Keratinocyte (primary cell): ENCODE results near the gene SAMD11. TPM values are rescaled to one million over a fixed set of nuclear protein-coding genes. Genes with fewer than 3 reads are reported as not detected.

Experiments
- DNase-seq: peaks from one replicate; pipeline ENCODE4 v3.0.0-alpha.2; 2011; ENCODE audit warnings: low read depth, missing footprints, low spot score
- FAIRE-seq: peaks from 2 replicates; lab custom pipeline; 2011; peaks lifted over from hg19 to GRCh38; lab: Jason Lieb, UNC
- H2AFZ ChIP-seq: 2 replicates; pipeline ENCODE4 v1.6.0; 2012; ENCODE audit warnings: low read length, control low read depth, inconsistent platforms; ENCODE audit not compliant: control insufficient read depth
- H3K27ac ChIP-seq: 2 replicates; pipeline ENCODE4 v1.5.1; 2011; ENCODE audit warnings: low read length; ENCODE audit not compliant: control insufficient read depth, insufficient read depth
- H3K27me3 ChIP-seq: 3 replicates; pipeline ENCODE4 v1.6.0; 2011; ENCODE audit warnings: low read length; ENCODE audit not compliant: control insufficient read depth, insufficient read depth; ENCODE audit errors: extremely low read depth
- H3K36me3 ChIP-seq, 2 experiments: 2 replicates in 1 of 2; 3 replicates in 1 of 2; pipeline ENCODE4 v1.5.1; 2011; ENCODE audit warnings: low read length in 2 of 2, mild to moderate bottlenecking in 1 of 2; ENCODE audit not compliant: control insufficient read depth in 2 of 2, insufficient read depth in 2 of 2; ENCODE audit errors: extremely low read depth in 1 of 2
- H3K4me1 ChIP-seq: 3 replicates; pipeline ENCODE4 v1.5.1; 2011; ENCODE audit warnings: low read length; ENCODE audit not compliant: control insufficient read depth, insufficient read depth; ENCODE audit errors: extremely low read depth
- H3K4me2 ChIP-seq: 3 replicates; pipeline ENCODE4 v1.6.0; 2011; ENCODE audit warnings: low read depth, low read length; ENCODE audit not compliant: control insufficient read depth, insufficient read depth; ENCODE audit errors: extremely low read depth
- H3K4me3 ChIP-seq, 3 experiments: fragments of 200-600 bp in 1 of 3; sonication (generic) in 1 of 3; 2 replicates in 2 of 3; 3 replicates in 1 of 3; pipeline ENCODE4 v1.5.1; 2011 to 2016; ENCODE audit warnings: low read length in 3 of 3, mild to moderate bottlenecking in 3 of 3, control low read depth in 2 of 3, inconsistent platforms in 1 of 3, low read depth in 1 of 3, mixed read lengths in 1 of 3, mixed run types in 1 of 3, moderate library complexity in 1 of 3; ENCODE audit not compliant: control insufficient read depth in 2 of 3, insufficient read depth in 2 of 3; ENCODE audit errors: extremely low read depth in 1 of 3
- H3K79me2 ChIP-seq: 2 replicates; pipeline ENCODE4 v1.6.0; 2012; ENCODE audit warnings: low read length; ENCODE audit not compliant: control insufficient read depth, insufficient read depth
- H3K9ac ChIP-seq: 3 replicates; pipeline ENCODE4 v1.6.0; 2011; ENCODE audit warnings: low read length; ENCODE audit not compliant: control insufficient read depth, insufficient read depth; ENCODE audit errors: extremely low read depth
- H3K9me1 ChIP-seq: 3 replicates; pipeline ENCODE4 v1.6.0; 2011; ENCODE audit warnings: low read length; ENCODE audit not compliant: control insufficient read depth, insufficient read depth; ENCODE audit errors: extremely low read depth
- H3K9me3 ChIP-seq: 2 replicates; pipeline ENCODE4 v1.5.1; 2012; ENCODE audit warnings: low read depth, low read length; ENCODE audit not compliant: control insufficient read depth
- H4K20me1 ChIP-seq: 3 replicates; pipeline ENCODE4 v1.6.0; 2011; ENCODE audit warnings: low read length; ENCODE audit not compliant: control insufficient read depth, insufficient read depth; ENCODE audit errors: extremely low read depth
- EZH2 ChIP-seq: IDR thresholded peaks from one replicate; pipeline ENCODE4 v1.6.1; 2012; ENCODE audit warnings: inconsistent platforms, mild to moderate bottlenecking, low read length, moderate library complexity
- dilution Hi-C: fragments of 300-500 bp; cut with MboI; formaldehyde crosslinking; loops from one replicate; pipeline ENCODE4 v1.7.0; 2020; ENCODE audit warnings: low sequenced_read_pairs; ENCODE audit not compliant: extremely low pct_ligation_motif_present
- polyA plus RNA-seq, 5 experiments: library from polyadenylated mRNA; depleted of rRNA in 3 of 5; stranded (reverse) in 3 of 5; stranded (forward) in 1 of 5; unstranded in 1 of 5; fragments of >200 nt; gene quantifications; 1 replicate in 1 of 5; 2 replicates in 3 of 5; 3 replicates in 1 of 5; pipeline versions ENCODE4 v1.2.1 to v1.2.3, GENCODE V29; 2011 to 2012; ENCODE audit warnings: missing spikeins in 2 of 5, low read depth in 1 of 5, low replicate concordance in 1 of 5
- TF ChIP-seq, protein P1 (sequence below), 3 experiments: IDR thresholded peaks in 1 of 3; conservative IDR thresholded peaks in 1 of 3; optimal IDR thresholded peaks in 1 of 3; 2 replicates in 2 of 3; 3 replicates in 1 of 3; pipeline versions ENCODE3 to v1.5.1; 2011; ENCODE audit warnings: low read length in 3 of 3, mild to moderate bottlenecking in 3 of 3, moderate library complexity in 2 of 3, control low read depth in 1 of 3, inconsistent platforms in 1 of 3; ENCODE audit not compliant: insufficient read depth in 2 of 3; ENCODE audit errors: extremely low read depth in 1 of 3

SAMD11 gene
- polyA plus RNA-seq, 1 donor (not counting 4 experiments of a cell fraction or from before 2014, with no cell fraction given) = not detected

DNA sequence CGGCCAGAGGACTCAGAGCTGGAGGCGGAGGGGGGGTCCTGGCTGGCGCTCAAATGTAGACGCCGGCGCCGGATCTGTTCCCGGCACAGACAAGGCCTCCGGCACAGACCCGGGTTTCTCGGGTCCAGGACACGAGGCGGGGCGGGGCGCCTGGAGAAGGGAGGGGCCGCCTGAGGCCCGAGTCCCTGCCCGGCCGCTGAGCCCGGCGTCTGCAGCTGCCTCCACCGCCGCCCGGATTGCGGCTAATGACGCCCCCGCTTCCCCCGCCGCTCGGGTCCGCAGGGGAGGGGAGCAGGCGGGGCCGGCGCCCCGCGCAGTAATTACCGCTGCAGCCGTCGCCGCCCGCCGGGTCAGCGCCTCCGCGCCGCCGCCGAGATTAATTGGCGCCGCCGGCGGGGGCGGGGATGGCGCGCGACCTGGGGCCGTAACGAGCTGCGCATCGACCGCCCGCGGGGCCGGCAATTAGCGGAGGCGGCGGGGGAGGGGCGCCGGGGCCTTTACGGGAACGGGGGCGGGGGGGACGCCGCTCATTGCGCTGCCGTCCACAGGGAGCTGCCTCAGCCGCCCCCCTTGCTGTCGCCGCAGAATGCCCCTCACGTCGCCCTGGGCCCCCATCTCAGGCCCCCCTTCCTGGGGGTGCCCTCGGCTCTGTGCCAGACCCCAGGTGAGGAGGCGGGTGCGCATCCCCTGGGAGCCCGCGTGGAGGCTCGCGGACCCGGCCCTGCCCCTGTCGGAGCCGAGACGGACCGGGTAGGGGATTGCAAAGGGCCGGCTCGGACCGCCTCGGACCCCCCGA lies 18.1 kb downstream of the SAMD11 start:
- Histone ChIP-seq H4K20me1 (no peaks in the 10 kb centered on the region), H3K9ac (no peak overlapping the region), H3K27ac (no peak overlapping the region), H3K9me3 (no peaks in the 10 kb centered on the region), H3K4me2 (peak overlapping the region; percentile 51), H3K4me1 (peaks cover 11% of the 10 kb centered on the region), H3K79me2 (no peaks in the 10 kb centered on the region), H3K4me3 (peak overlapping the region; percentile 3 to 32 (median 27)), H2AFZ (no peak overlapping the region), H3K9me1 (no peaks in the 10 kb centered on the region), H3K27me3 (peaks cover 56% of the 10 kb centered on the region), H3K36me3 (peaks cover 6 to 11% of the 10 kb centered on the region in 2 experiments)
- no peak for DNase-seq
- TF ChIP-seq, protein P1, sequence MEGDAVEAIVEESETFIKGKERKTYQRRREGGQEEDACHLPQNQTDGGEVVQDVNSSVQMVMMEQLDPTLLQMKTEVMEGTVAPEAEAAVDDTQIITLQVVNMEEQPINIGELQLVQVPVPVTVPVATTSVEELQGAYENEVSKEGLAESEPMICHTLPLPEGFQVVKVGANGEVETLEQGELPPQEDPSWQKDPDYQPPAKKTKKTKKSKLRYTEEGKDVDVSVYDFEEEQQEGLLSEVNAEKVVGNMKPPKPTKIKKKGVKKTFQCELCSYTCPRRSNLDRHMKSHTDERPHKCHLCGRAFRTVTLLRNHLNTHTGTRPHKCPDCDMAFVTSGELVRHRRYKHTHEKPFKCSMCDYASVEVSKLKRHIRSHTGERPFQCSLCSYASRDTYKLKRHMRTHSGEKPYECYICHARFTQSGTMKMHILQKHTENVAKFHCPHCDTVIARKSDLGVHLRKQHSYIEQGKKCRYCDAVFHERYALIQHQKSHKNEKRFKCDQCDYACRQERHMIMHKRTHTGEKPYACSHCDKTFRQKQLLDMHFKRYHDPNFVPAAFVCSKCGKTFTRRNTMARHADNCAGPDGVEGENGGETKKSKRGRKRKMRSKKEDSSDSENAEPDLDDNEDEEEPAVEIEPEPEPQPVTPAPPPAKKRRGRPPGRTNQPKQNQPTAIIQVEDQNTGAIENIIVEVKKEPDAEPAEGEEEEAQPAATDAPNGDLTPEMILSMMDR (optimal IDR thresholded peaks at IDR 0.05 in 1 of 3, IDR thresholded peaks at IDR 0.05 in 1 of 3, conservative IDR thresholded peaks at IDR 0.05 in 1 of 3; ENCODE audit: extremely low read depth in 1 of 3, insufficient read depth in 2 of 3, low read length in 3 of 3) = no peak
- no peak for TF ChIP-seq EZH2
- dilution Hi-C loops = no loop called here
- FAIRE-seq = no peak

DNA sequence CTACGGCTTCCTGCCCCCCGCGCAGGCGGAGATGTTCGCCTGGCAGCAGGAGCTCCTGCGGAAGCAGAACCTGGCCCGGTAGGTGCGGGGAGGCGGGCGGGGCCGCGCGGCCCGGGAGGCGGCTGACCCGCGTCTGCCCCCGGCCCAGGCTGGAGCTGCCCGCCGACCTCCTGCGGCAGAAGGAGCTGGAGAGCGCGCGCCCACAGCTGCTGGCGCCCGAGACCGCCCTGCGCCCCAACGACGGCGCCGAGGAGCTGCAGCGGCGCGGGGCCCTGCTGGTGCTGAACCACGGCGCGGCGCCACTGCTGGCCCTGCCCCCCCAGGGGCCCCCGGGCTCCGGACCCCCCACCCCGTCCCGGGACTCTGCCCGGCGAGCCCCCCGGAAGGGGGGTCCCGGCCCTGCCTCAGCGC lies 18.7 kb downstream of the SAMD11 start:
- Histone ChIP-seq H3K79me2 (no peaks in the 10 kb centered on the region), H3K27me3 (peaks cover 53% of the 10 kb centered on the region), H2AFZ (no peak overlapping the region), H4K20me1 (no peaks in the 10 kb centered on the region), H3K4me1 (peaks cover 11% of the 10 kb centered on the region), H3K4me3 (no peak overlapping the region), H3K9me1 (no peaks in the 10 kb centered on the region), H3K9ac (no peak overlapping the region), H3K36me3 (peaks cover 6 to 14% of the 10 kb centered on the region in 2 experiments), H3K9me3 (no peaks in the 10 kb centered on the region), H3K27ac (no peak overlapping the region), H3K4me2 (no peak overlapping the region)
- dilution Hi-C loops = no loop called here
- FAIRE-seq = no peak
- TF ChIP-seq, protein P1 (optimal IDR thresholded peaks at IDR 0.05 in 1 of 3, IDR thresholded peaks at IDR 0.05 in 1 of 3, conservative IDR thresholded peaks at IDR 0.05 in 1 of 3; ENCODE audit: extremely low read depth in 1 of 3, insufficient read depth in 2 of 3, low read length in 3 of 3) = no peak
- TF ChIP-seq EZH2 = peak; percentile 85
- DNase-seq = no peak
